Activated CD4-positive, alpha-beta T cell treated with anti-CD3 and anti-CD28 coated beads, Interleukin-2, amount 10 ng/mL, durations not matched to agents 7 days and 5 days (primary cell): ENCODE results near the gene SELENOT. TPM values are rescaled to one million over a fixed set of nuclear protein-coding genes. Genes with fewer than 3 reads are reported as not detected.

Experiments
- CTCF ChIA-PET: fragments of 350-600 bp; sonication (Branson Sonifier 250); formaldehyde crosslinking; loops from one replicate; lab custom pipeline; 2021; ENCODE audit warnings: antibody characterized with exemption; lab: Charles Lee
- POLR2A ChIA-PET: fragments of 350-600 bp; sonication (Branson Sonifier 250); formaldehyde crosslinking; loops from one replicate; lab custom pipeline; 2021; ENCODE audit warnings: antibody characterized with exemption; lab: Charles Lee
- DNase-seq: peaks from one replicate; pipeline ENCODE4 v3.0.0-alpha.2; 2020
- H3K27ac Mint-ChIP-seq: one replicate; pipeline ENCODE4 v1.8.0; 2021; ENCODE audit warnings: mild to moderate bottlenecking, moderate library complexity, mixed read lengths
- H3K27me3 Mint-ChIP-seq: one replicate; pipeline ENCODE4 v1.8.0; 2021; ENCODE audit warnings: mixed read lengths
- H3K36me3 Mint-ChIP-seq: one replicate; pipeline ENCODE4 v1.8.0; 2021; ENCODE audit warnings: low read depth, mixed read lengths
- H3K4me1 Mint-ChIP-seq: one replicate; pipeline ENCODE4 v1.8.0; 2021; ENCODE audit warnings: mixed read lengths
- H3K4me3 Mint-ChIP-seq: one replicate; pipeline ENCODE4 v1.8.0; 2021; ENCODE audit warnings: mild to moderate bottlenecking, moderate library complexity, mixed read lengths
- H3K9me3 Mint-ChIP-seq: one replicate; pipeline ENCODE4 v1.8.0; 2021; ENCODE audit warnings: mixed read lengths
- total RNA-seq, 2 experiments: library from RNA; stranded (reverse); gene quantifications; one replicate each; pipeline ENCODE4 v1.2.3, GENCODE V29; 2021

The SELENOT gene
- total RNA-seq, 2 experiments from 2014 or later: 108 to 140 TPM

- POLR2A ChIA-PET: no interaction called here
- H3K27ac Mint-ChIP-seq: peak overlapping the region; percentile 51
These were observed 33.1 kb downstream of the SELENOT start for GRCh38 chr3:150636258-150636657.

DNA sequence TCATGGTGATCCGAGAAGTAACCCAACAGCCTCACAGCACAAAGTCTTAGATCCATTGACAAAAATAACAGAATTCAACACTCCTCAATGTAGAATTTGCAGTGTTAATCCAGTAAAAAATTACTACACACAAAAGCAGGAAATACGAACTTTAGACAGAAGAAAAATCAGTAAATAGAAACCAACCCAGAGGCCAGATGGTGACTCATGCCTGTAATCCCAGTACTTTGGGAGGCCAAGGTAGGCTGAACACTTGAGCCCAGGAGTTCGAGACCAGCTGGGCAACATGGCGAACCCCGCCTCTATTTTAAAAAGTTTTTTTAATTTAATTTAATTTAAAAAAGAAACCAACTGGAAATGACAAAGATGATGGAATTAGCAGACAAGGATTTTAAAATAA lies 36.1 kb downstream of the SELENOT start:
- H3K27ac Mint-ChIP-seq: no peak overlapping the region
- peaks cover 3% of the 10 kb centered on the region for H3K36me3 Mint-ChIP-seq
- H3K27me3 Mint-ChIP-seq: peaks cover 15% of the 10 kb centered on the region
- ChIA-PET CTCF (interaction anchor here (1.2 kb wide), 1 partner anchor 35 kb away, joined by 3 read pairs; no protein-coding TSS in a partner anchor), POLR2A (no interaction called here)
- peaks cover 28% of the 10 kb centered on the region for H3K4me1 Mint-ChIP-seq
- no peaks in the 10 kb centered on the region for H3K9me3 Mint-ChIP-seq
- no peak for DNase-seq
- no peak overlapping the region for H3K4me3 Mint-ChIP-seq

More at GRCh38 chr3:150636258-150636657, 33.1 kb downstream of the SELENOT start:
- DNase-seq: no peak
- Mint-ChIP-seq H3K27me3 (no peaks in the 10 kb centered on the region), H3K9me3 (no peaks in the 10 kb centered on the region), H3K4me1 (peaks cover 26% of the 10 kb centered on the region), H3K4me3 (no peak overlapping the region), H3K36me3 (peaks cover 7% of the 10 kb centered on the region)
- CTCF ChIA-PET: no interaction called here

DNA sequence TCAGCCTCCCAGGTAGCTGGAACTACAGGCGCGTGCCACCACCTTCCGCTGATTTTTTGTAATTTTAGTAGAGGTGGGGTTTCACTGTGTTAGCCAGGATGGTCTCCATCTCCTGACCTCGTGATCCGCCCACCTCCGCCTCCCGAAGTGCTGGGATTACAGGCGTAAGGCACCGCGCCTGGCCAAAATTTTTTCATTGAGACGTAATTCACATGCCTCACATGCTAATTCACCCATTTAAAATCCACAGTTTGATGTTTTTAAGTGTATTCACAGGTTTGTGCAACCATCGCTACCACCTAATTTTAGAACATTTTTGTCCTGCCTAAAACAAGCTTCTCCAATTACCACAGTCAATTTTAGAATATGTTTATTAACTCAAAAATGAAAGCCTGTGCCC lies 37.1 kb downstream of the SELENOT start:
- peaks cover 3% of the 10 kb centered on the region for H3K36me3 Mint-ChIP-seq
- no peak for DNase-seq
- ChIA-PET POLR2A (no interaction called here), CTCF (interaction anchor here (1.2 kb wide), 1 partner anchor 34 kb away, joined by 3 read pairs; no protein-coding TSS in a partner anchor)
- peaks cover 1% of the 10 kb centered on the region for H3K9me3 Mint-ChIP-seq
- peaks cover 18% of the 10 kb centered on the region for H3K4me1 Mint-ChIP-seq
- H3K27me3 Mint-ChIP-seq: peaks cover 15% of the 10 kb centered on the region
- H3K27ac Mint-ChIP-seq: no peak overlapping the region
- H3K4me3 Mint-ChIP-seq: no peak overlapping the region

DNA sequence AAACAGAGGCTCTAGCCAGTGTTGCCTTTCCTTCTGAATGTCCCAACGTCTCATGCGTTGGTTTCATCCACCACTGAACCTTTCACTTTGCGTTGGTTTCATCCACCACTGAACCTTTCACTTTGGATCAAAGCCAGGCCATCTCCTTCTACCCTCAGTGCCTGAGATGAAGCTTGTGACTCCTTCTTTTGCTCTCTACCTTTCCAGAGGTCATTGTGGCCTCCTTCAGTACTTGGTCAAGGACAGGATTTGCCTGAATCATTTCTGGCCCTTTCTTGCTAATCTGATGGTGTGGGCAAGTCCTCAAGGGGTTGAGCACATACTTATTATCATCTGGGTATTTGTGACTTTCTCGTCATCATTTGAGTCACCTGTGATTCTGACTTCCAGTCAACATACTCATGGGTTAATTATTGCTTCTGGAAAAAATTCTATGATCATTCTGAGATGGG lies 50.0 kb downstream of the SELENOT start:
- POLR2A ChIA-PET: no interaction called here
- H3K9me3 Mint-ChIP-seq: no peaks in the 10 kb centered on the region
- no peaks in the 10 kb centered on the region for H3K36me3 Mint-ChIP-seq
- no peak overlapping the region for H3K27ac Mint-ChIP-seq
- H3K27me3 Mint-ChIP-seq: peaks cover 18% of the 10 kb centered on the region
- CTCF ChIA-PET: no interaction called here
- H3K4me3 Mint-ChIP-seq: no peak overlapping the region
- no peak for DNase-seq
- no peaks in the 10 kb centered on the region for H3K4me1 Mint-ChIP-seq

GRCh38 chr3:150656316-150656715 lies 53.2 kb downstream of the SELENOT start:
- Mint-ChIP-seq H3K27ac (no peak overlapping the region), H3K27me3 (peaks cover 14% of the 10 kb centered on the region), H3K4me1 (no peaks in the 10 kb centered on the region), H3K36me3 (no peaks in the 10 kb centered on the region), H3K4me3 (no peak overlapping the region), H3K9me3 (no peaks in the 10 kb centered on the region)
- no peak for DNase-seq
- POLR2A ChIA-PET: no interaction called here
- CTCF ChIA-PET: no interaction called here

- ChIA-PET CTCF (no interaction called here), POLR2A (no interaction called here)
- H3K27ac Mint-ChIP-seq: no peak overlapping the region
- H3K36me3 Mint-ChIP-seq: no peaks in the 10 kb centered on the region
- no peak overlapping the region for H3K4me3 Mint-ChIP-seq
- DNase-seq: no peak
- H3K4me1 Mint-ChIP-seq: peaks cover 29% of the 10 kb centered on the region
- no peaks in the 10 kb centered on the region for H3K9me3 Mint-ChIP-seq
- H3K27me3 Mint-ChIP-seq: peaks cover 20% of the 10 kb centered on the region
These were observed 59.5 kb downstream of the SELENOT start for GRCh38 chr3:150662410-150663200.

DNA sequence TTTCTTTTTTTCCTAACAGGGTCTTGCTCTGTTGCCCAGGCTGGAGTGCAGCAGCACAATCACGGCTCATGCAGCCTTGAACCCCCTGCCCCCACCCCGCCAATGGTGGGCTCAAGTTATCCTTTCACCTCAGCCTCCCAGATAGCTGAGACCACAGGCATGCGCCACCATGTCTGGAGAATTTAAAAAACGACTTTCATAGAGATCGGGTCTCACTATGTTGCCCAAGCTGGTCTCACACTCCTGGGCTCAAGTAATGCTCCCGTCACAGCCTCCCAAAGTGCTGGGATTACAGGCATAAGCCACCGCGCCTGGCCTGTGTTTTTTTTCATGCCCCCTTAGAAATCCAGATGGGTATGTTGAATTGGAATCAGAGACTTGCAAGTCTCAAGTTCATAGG lies 60.3 kb downstream of the SELENOT start:
- no peak overlapping the region for H3K4me3 Mint-ChIP-seq
- H3K36me3 Mint-ChIP-seq: no peaks in the 10 kb centered on the region
- CTCF ChIA-PET: interaction anchor here (0.8 kb wide), 1 partner anchor 13 kb away, joined by 3 read pairs; no protein-coding TSS in a partner anchor

DNA sequence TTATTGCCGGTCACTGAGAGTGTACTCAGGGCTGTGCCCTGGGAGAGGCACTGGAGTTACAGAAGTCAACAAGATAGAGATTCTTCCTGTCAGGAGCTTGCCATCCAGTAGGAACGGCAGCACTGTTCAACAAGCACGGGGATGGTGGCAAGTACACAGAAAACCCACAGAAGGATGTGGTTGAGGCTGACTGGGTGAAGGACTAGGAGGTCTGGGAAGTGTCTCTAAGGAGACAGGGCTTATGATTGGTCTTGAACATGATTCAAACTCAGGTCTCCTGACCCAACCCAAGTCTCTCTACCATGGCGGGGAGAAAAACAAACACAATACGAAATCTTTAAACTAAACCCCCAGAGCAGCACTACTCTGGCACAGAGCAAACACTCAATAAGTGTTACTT lies 63.0 kb downstream of the SELENOT start:
- H3K4me1 Mint-ChIP-seq: peaks cover 29% of the 10 kb centered on the region
- DNase-seq: peak; percentile 45
- H3K9me3 Mint-ChIP-seq: no peaks in the 10 kb centered on the region
- POLR2A ChIA-PET: no interaction called here
- H3K27me3 Mint-ChIP-seq: peaks cover 38% of the 10 kb centered on the region
- CTCF ChIA-PET: interaction anchor here (1.0 to 1.4 kb wide), 3 partner anchors 10 to 31 kb away, joined by 3 read pairs; no protein-coding TSS in a partner anchor
- H3K36me3 Mint-ChIP-seq: no peaks in the 10 kb centered on the region
- no peak overlapping the region for H3K4me3 Mint-ChIP-seq
- peak overlapping the region; percentile 6 for H3K27ac Mint-ChIP-seq

More for the DNA sequence above, 60.3 kb downstream of the SELENOT start:
- Mint-ChIP-seq H3K27me3 (peaks cover 27% of the 10 kb centered on the region), H3K9me3 (no peaks in the 10 kb centered on the region), H3K4me1 (peaks cover 29% of the 10 kb centered on the region), H3K27ac (no peak overlapping the region)
- DNase-seq: no peak
- POLR2A ChIA-PET: no interaction called here

DNA sequence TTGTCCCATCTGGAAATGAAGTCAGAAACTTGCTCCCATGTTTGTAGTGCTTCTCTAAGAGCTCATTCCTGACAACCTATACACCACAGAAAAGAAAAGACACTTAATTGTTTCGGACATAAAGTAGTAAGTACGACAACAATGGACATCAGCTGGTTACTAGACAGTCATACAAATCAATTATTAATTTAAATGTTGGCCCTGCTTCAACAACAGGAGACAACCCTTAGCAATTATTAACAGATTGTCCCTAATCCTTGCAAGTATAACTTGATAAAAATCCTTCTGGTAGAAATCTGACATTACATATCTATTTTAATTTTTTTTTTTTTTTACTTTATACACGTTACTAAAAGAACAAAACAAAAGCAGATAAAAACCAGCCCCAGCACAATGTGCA lies 70.8 kb downstream of the SELENOT start:
- ChIA-PET CTCF (interaction anchor here (0.6 to 1.0 kb wide), 2 partner anchors 9 to 34 kb away, joined by 3 read pairs; no protein-coding TSS in a partner anchor), POLR2A (no interaction called here)
- no peaks in the 10 kb centered on the region for H3K4me1 Mint-ChIP-seq
- no peak overlapping the region for H3K4me3 Mint-ChIP-seq
- H3K36me3 Mint-ChIP-seq: peaks cover 2% of the 10 kb centered on the region
- peaks cover 16% of the 10 kb centered on the region for H3K9me3 Mint-ChIP-seq
- no peak for DNase-seq
- peaks cover 15% of the 10 kb centered on the region for H3K27me3 Mint-ChIP-seq
- no peak overlapping the region for H3K27ac Mint-ChIP-seq

GRCh38 chr3:150675587-150675986 lies 72.5 kb downstream of the SELENOT start:
- Mint-ChIP-seq H3K36me3 (peaks cover 2% of the 10 kb centered on the region), H3K4me3 (no peak overlapping the region), H3K9me3 (peaks cover 16% of the 10 kb centered on the region), H3K4me1 (peaks cover 3% of the 10 kb centered on the region), H3K27me3 (peaks cover 7% of the 10 kb centered on the region), H3K27ac (no peak overlapping the region)
- ChIA-PET CTCF (interaction anchor here (0.6 kb wide), 1 partner anchor 9 kb away, joined by 3 read pairs; no protein-coding TSS in a partner anchor), POLR2A (no interaction called here)
- DNase-seq: no peak

Other genes with a start within 250 kb of the SELENOT start
- 10 to 100 TPM; 14.8 to 19.6 TPM for gene TSC22D2, start 195.0 kb upstream of the SELENOT start, total RNA-seq
- 10 to 100 TPM; 79.9 to 83.5 TPM for gene SERP1, start 56.8 kb upstream of the SELENOT start, total RNA-seq
- 10 to 100 TPM; 68.3 to 91.2 TPM for gene EIF2A, start 56.5 kb upstream of the SELENOT start, total RNA-seq
- gene ERICH6, start 100.6 kb downstream of the SELENOT start, total RNA-seq: under 1 TPM; 0.50 to 0.81 TPM
- 10 to 100 TPM; 30.9 to 40.8 TPM for gene SIAH2, start 159.8 kb downstream of the SELENOT start, total RNA-seq